BLaER1 treated with 17β-estradiol and CSF1 and Interleukin-3, amounts not matched to agents 10 nM and 100 nM (cell line): ENCODE measurements around the gene TTLL5.
"Not testable (repeated sequence)": the region's sequence is repeated elsewhere in the genome, so short reads cannot be mapped to it uniquely, and the experiment has no call there.

Source experiments
- H3K27ac ChIP-seq, 11 experiments: shearing (Covaris generic); formaldehyde crosslinking; 2 replicates each; pipeline ENCODE4 v1.8.1; 2022
- H3K27me3 ChIP-seq, 11 experiments: shearing (Covaris generic); formaldehyde crosslinking; 2 replicates each; pipeline ENCODE4 v1.8.1; 2022
- H3K36me3 ChIP-seq, 11 experiments: shearing (Covaris generic); formaldehyde crosslinking; 2 replicates each; pipeline ENCODE4 v1.8.1; 2022
- H3K4me1 ChIP-seq, 10 experiments: shearing (Covaris generic); formaldehyde crosslinking; 2 replicates each; pipeline ENCODE4 v1.8.1; 2022
- H3K4me2 ChIP-seq, 11 experiments: shearing (Covaris generic); formaldehyde crosslinking; 2 replicates each; pipeline ENCODE4 v1.8.1; 2022
- H3K4me3 ChIP-seq, 10 experiments: shearing (Covaris generic); formaldehyde crosslinking; 2 replicates each; pipeline ENCODE4 v1.8.1; 2022
- H3K9ac ChIP-seq, 11 experiments: shearing (Covaris generic); formaldehyde crosslinking; 2 replicates each; pipeline ENCODE4 v1.8.1; 2022
- H3K9me3 ChIP-seq, 11 experiments: shearing (Covaris generic); formaldehyde crosslinking; replicated peaks in 1 of 11; 2 replicates each; pipeline ENCODE4 v1.8.1; 2022
- H4K20me1 ChIP-seq, 11 experiments: shearing (Covaris generic); formaldehyde crosslinking; 2 replicates each; pipeline ENCODE4 v1.8.1; 2022
- Cebpa-rat ChIP-seq, 11 experiments: shearing (Covaris generic); IDR thresholded peaks; 2 replicates each; pipeline ENCODE4 v1.8.1; 2022

TTLL5 gene

DNA sequence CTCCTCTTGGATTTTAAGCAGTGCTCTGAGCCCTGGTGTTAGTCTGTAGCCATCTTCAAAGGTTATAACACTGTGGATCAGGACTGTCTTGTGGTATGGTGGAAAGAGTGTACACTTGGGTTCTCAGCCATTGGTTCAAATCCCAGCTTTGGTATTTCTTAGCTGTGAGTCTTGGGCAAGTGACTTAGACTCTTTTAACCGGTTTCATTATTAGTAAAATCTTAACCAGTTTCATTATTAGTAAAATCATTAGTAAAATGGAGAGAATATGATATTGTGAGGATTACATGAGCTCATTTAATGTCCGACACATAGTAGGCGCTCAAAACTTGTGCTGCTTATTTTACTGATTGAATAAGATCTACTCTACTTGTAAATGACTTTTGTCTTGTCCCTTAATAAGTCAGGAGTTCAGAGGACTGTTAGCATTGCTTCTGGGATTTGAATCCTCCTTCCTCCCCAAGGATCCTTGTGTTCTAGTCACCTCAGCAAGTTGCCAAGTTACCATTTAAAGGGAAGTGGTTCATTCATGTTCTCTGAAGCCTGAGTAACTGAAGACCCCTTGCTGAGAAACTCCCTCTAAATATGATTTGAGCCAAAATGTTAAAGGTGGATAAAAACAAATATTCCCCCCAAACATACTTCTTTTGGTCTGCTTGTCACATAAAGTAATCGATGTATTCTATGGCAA lies 12.4 kb downstream of the TTLL5 start:
- peaks cover 52 to 86% (median 71%) of the 10 kb centered on the region in 11 experiments for H3K36me3 ChIP-seq
- no peak overlapping the region for H3K27ac ChIP-seq
- peaks cover 0 to 30% (median 17%) of the 10 kb centered on the region in 10 experiments; a peak in 13 of 20 replicates for H3K4me1 ChIP-seq
- no peak overlapping the region for H3K9ac ChIP-seq
- peak overlapping the region in 5 of 11 experiments; percentile 5 to 53 (median 32); a peak in 6 of 22 replicates for H3K4me2 ChIP-seq
- no peaks in the 10 kb centered on the region for H3K27me3 ChIP-seq
- peaks cover 0 to 13% (median 0%) of the 10 kb centered on the region in 11 experiments; a peak in 2 of 22 replicates for H4K20me1 ChIP-seq
- H3K9me3 ChIP-seq, result peaks cover 14 to 23% (median 18%) of the 10 kb centered on the region in 11 experiments
- TF ChIP-seq Cebpa-rat (IDR thresholded peaks at IDR 0.05), result no peak
- no peak overlapping the region for H3K4me3 ChIP-seq

DNA sequence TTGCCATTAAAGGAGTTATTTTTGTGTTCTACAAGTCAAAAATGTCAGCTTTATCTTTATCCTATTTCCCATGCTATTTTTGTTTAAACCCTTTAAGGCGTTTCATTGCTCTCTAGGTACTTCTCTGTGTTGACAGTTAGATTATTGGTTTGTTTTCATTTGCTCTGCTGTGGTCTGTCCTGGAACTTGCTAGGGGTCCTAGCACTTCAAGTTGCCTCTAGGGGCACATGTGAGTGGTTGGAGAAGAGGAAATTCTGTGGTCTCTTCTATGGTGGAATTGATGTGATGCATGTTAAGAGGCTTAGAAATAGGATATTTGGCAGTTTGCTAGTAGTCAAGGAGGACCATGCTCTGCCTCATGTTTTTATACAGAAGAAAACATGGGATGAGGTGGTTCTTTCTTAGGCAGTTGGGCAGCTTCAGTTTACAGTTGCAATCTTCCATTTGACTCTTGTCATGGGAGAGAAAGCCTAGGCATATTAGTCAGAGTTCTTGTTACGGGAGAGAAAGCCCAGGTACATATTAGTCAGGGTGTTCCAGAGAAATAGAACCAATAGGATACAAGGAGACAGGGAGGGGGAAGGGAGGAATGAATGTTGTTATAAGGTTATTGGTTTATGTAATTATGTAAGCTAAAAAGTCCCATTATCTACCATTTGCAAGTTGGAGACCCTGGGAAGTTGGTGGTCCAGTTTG lies 14.4 kb downstream of the TTLL5 start:
- Histone ChIP-seq H3K4me2 (peak overlapping the region in 5 of 11 experiments; percentile 31 to 65 (median 56); a peak in 10 of 22 replicates), H3K36me3 (peaks cover 35 to 84% (median 60%) of the 10 kb centered on the region in 11 experiments), H4K20me1 (peaks cover 0 to 13% (median 0%) of the 10 kb centered on the region in 11 experiments; a peak in 2 of 22 replicates), H3K4me3 (no peak overlapping the region), H3K27ac (no peak overlapping the region), H3K9me3 (peaks cover 14 to 21% (median 17%) of the 10 kb centered on the region in 11 experiments), H3K27me3 (no peaks in the 10 kb centered on the region), H3K9ac (no peak overlapping the region), H3K4me1 (peaks cover 0 to 30% (median 17%) of the 10 kb centered on the region in 10 experiments; a peak in 13 of 20 replicates)
- no peak for TF ChIP-seq Cebpa-rat (IDR thresholded peaks at IDR 0.05)

GRCh38 chr14:75685910-75686309 lies 24.9 kb downstream of the TTLL5 start:
- Histone ChIP-seq H3K36me3 (peaks cover 63 to 97% (median 80%) of the 10 kb centered on the region in 11 experiments), H3K9ac (no peak overlapping the region), H4K20me1 (no peaks in the 10 kb centered on the region), H3K27me3 (no peaks in the 10 kb centered on the region), H3K4me1 (no peaks in the 10 kb centered on the region; a peak in 1 of 20 replicates), H3K9me3 (no peaks in the 10 kb centered on the region), H3K27ac (no peak overlapping the region), H3K4me3 (no peak overlapping the region), H3K4me2 (no peak overlapping the region)
- TF ChIP-seq Cebpa-rat (IDR thresholded peaks at IDR 0.05), result no peak

- Histone ChIP-seq H3K4me1 (no peaks in the 10 kb centered on the region), H3K27ac (no peak overlapping the region), H3K36me3 (peaks cover 67 to 99% (median 80%) of the 10 kb centered on the region in 11 experiments), H3K9me3 (peaks cover 9 to 17% (median 13%) of the 10 kb centered on the region in 11 experiments), H3K9ac (no peak overlapping the region), H3K4me2 (no peak overlapping the region), H3K4me3 (no peak overlapping the region), H3K27me3 (no peaks in the 10 kb centered on the region), H4K20me1 (no peaks in the 10 kb centered on the region)
- no peak for TF ChIP-seq Cebpa-rat (IDR thresholded peaks at IDR 0.05)
These were observed 28.0 kb downstream of the TTLL5 start for GRCh38 chr14:75689012-75689411.

DNA sequence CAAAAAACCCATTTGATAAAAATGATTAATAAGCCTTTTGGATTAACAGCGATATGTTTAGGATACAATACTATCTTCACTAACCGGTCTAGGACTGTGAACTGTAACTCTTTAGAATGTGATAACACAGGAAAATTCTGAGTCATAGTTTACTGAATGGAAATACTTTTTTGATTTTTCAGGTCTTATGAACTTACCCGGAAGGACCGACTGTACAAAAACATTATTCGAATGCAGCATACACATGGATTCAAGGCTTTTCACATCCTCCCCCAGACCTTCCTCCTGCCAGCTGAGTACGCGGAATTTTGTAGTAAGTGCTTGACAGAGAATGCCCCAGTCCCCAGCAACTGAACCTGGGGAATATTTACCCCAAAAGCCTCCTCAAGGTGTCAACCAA lies 29.0 kb downstream of the TTLL5 start:
- no peak for TF ChIP-seq Cebpa-rat (IDR thresholded peaks at IDR 0.05)
- Histone ChIP-seq H3K9ac (no peak overlapping the region), H3K9me3 (peaks cover 19 to 27% (median 23%) of the 10 kb centered on the region in 11 experiments), H3K4me3 (no peak overlapping the region), H3K27ac (no peak overlapping the region), H3K4me1 (no peaks in the 10 kb centered on the region), H3K36me3 (peaks cover 68 to 99% (median 80%) of the 10 kb centered on the region in 11 experiments), H3K27me3 (no peaks in the 10 kb centered on the region), H4K20me1 (no peaks in the 10 kb centered on the region), H3K4me2 (no peak overlapping the region)

- not testable (repeated sequence) for H3K27ac ChIP-seq
- Histone ChIP-seq H3K9me3 (peaks cover 25 to 32% (median 30%) of the 10 kb centered on the region in 11 experiments), H3K36me3 (peaks cover 55 to 97% (median 86%) of the 10 kb centered on the region in 11 experiments)
These were observed 34.0 kb downstream of the TTLL5 start for GRCh38 chr14:75695025-75695424.

DNA sequence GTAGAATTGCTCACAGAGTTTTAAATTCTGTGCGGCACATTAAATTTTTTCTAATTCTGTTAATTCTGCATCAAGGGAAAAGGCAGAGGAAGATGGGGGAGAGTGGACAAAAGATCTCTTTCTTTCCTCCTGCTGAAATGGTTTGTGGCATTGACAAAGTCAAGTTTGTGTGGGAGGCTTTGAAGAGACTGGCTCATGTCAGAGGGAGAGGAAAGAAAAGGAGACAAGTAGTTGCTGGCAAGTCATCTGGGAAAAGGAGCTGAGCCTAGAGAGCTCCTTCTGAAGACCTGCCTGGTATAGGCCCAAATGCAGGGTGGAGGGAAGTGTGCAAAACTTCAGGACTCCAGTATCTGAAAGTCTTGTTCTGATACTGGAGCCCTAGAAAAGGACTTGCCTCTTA lies 36.3 kb downstream of the TTLL5 start:
- Histone ChIP-seq H3K4me3 (no peak overlapping the region), H3K9me3 (peaks cover 25 to 39% (median 33%) of the 10 kb centered on the region in 11 experiments), H3K9ac (no peak overlapping the region), H4K20me1 (no peaks in the 10 kb centered on the region), H3K36me3 (peaks cover 50 to 97% (median 88%) of the 10 kb centered on the region in 11 experiments), H3K27me3 (no peaks in the 10 kb centered on the region), H3K27ac (no peak overlapping the region), H3K4me2 (peak overlapping the region in 2 of 11 experiments; percentile 60 to 74; a peak in 4 of 22 replicates), H3K4me1 (peaks cover 0 to 38% (median 2%) of the 10 kb centered on the region in 10 experiments; a peak in 8 of 20 replicates)
- TF ChIP-seq Cebpa-rat (IDR thresholded peaks at IDR 0.05), result no peak

More at GRCh38 chr14:75695025-75695424, 34.0 kb downstream of the TTLL5 start:
- not testable (repeated sequence) for H3K4me2 ChIP-seq, H3K9ac ChIP-seq, H3K27me3 ChIP-seq, H4K20me1 ChIP-seq, H3K4me3 ChIP-seq
- peaks cover 0 to 35% (median 2%) of the 10 kb centered on the region in 10 experiments; a peak in 8 of 20 replicates for H3K4me1 ChIP-seq

- peaks cover 25 to 35% (median 33%) of the 10 kb centered on the region in 11 experiments for H3K9me3 ChIP-seq
- peak overlapping the region in 2 of 11 experiments; percentile 60 to 74; a peak in 4 of 22 replicates for H3K4me2 ChIP-seq
- peaks cover 50 to 97% (median 88%) of the 10 kb centered on the region in 11 experiments for H3K36me3 ChIP-seq
- H3K27ac ChIP-seq, result no peak overlapping the region
- TF ChIP-seq Cebpa-rat (IDR thresholded peaks at IDR 0.05), result no peak
- H3K27me3 ChIP-seq, result no peaks in the 10 kb centered on the region
- no peak overlapping the region for H3K4me3 ChIP-seq
- H3K9ac ChIP-seq, result no peak overlapping the region; a peak in 1 of 22 replicates
- H3K4me1 ChIP-seq, result peaks cover 0 to 38% (median 2%) of the 10 kb centered on the region in 10 experiments; a peak in 8 of 20 replicates
- H4K20me1 ChIP-seq, result no peaks in the 10 kb centered on the region
These were observed 36.9 kb downstream of the TTLL5 start for GRCh38 chr14:75697918-75698317.

GRCh38 chr14:75699331-75699730 lies 38.3 kb downstream of the TTLL5 start:
- Histone ChIP-seq H3K4me2 (peak overlapping the region in 3 of 11 experiments; percentile 54 to 74 (median 60); a peak in 6 of 22 replicates), H3K27me3 (no peaks in the 10 kb centered on the region), H3K9ac (no peak overlapping the region), H3K4me1 (peaks cover 0 to 38% (median 2%) of the 10 kb centered on the region in 10 experiments; a peak in 8 of 20 replicates), H3K36me3 (peaks cover 46 to 97% (median 87%) of the 10 kb centered on the region in 11 experiments), H3K27ac (no peak overlapping the region), H3K9me3 (peaks cover 11 to 21% (median 19%) of the 10 kb centered on the region in 11 experiments), H3K4me3 (no peak overlapping the region), H4K20me1 (no peaks in the 10 kb centered on the region)
- no peak for TF ChIP-seq Cebpa-rat (IDR thresholded peaks at IDR 0.05)
